ENCODE data around the gene C1S. TPM values are rescaled to one million over a fixed set of nuclear protein-coding genes. Genes with fewer than 3 reads are reported as not detected.

The C1S gene
- total and polyA plus RNA-seq, 9 donors: 56.2 to 94.2 (median 79.4) TPM

DNA sequence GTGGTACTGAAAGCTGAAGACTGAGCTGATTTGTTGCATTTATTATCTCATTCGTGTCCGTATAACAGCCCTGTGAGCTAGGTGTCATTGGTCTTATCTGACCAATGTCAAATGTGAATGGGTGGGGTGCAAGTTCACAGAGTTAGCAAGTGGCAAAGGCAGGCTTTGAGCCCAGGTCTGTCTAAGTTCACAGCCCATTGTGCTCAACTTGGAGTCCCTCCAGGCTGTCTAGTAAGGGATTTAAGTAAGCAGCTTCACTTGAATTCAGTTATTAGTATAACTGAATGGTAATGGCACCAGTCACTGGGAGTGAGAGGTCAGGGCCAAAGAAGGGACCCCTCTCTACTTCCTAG is 8.5 kb downstream of the C1S start:
- DNase-seq: no peak
- Histone ChIP-seq H3K27me3 (ENCODE audit: control insufficient read depth, insufficient read depth, low read length) (no peaks in the 10 kb centered on the region), H3K4me1 (ENCODE audit: control insufficient read depth, insufficient read depth, low read length) (no peaks in the 10 kb centered on the region), H3K9me3 (replicated peaks; ENCODE audit: control insufficient read depth, low read depth, low read length) (no peaks in the 10 kb centered on the region), H3K4me3 (ENCODE audit: low read length) (no peak overlapping the region), H3K27ac (ENCODE audit: low read length) (no peak overlapping the region), H3K36me3 (ENCODE audit: control insufficient read depth, insufficient read depth, low read length) (peaks cover 18% of the 10 kb centered on the region)
- 90% methylated on average over 2 of the region's 2 CpGs for WGBS (ENCODE audit: insufficient coverage)

DNA sequence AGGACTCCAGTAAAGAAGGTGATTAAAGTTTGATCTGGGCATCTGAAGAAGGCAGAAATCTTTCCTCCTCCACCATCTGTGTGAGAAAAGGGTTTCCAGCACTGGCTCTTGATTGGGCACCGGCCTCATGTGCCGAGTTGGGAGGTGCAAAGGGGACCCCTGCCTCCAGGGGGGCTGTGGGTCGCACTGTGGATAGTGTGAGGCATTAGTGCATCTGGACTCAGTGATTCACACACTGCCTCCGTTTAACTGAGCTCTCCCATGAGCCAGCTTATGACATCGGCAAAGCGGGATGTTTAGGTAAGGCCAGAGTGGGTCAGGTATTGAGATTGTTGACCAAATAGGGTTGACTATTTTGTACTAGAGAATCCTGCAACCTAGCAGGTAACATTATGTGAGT is 8.9 kb downstream of the C1S start:
- H3K27ac ChIP-seq (ENCODE audit: low read length): no peak overlapping the region
- H3K4me1 ChIP-seq (ENCODE audit: control insufficient read depth, insufficient read depth, low read length): no peaks in the 10 kb centered on the region
- H3K36me3 ChIP-seq (ENCODE audit: control insufficient read depth, insufficient read depth, low read length): peaks cover 18% of the 10 kb centered on the region
- H3K4me3 ChIP-seq (ENCODE audit: low read length): no peak overlapping the region
- whole genome bisulfite sequencing (ENCODE audit: insufficient coverage): 85% methylated on average over 6 of the region's 6 CpGs
- H3K27me3 ChIP-seq (ENCODE audit: control insufficient read depth, insufficient read depth, low read length): no peaks in the 10 kb centered on the region
- no peak for DNase-seq
- no peaks in the 10 kb centered on the region for H3K9me3 ChIP-seq (replicated peaks; ENCODE audit: control insufficient read depth, low read depth, low read length)

DNA sequence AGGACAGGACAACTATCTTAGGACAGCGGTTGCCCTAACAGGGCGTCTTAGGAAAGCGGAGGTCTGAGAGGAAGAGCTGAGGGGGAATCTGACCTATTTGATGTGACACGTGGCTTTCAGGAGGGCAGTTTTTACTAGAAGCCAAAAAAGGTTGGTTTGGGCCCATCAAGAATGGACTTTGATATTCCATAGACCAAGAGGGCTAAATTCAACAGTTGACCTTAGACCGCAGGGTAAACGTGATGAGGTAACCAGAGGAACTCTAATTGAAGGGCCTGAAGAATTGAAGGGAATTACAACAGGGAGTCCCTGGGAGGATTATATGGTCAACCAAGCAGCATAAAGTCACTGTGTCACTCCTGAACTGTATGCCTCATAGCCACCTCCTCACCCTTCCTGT is 11.5 kb downstream of the C1S start:
- H3K36me3 ChIP-seq (ENCODE audit: control insufficient read depth, insufficient read depth, low read length): peaks cover 10% of the 10 kb centered on the region

DNA sequence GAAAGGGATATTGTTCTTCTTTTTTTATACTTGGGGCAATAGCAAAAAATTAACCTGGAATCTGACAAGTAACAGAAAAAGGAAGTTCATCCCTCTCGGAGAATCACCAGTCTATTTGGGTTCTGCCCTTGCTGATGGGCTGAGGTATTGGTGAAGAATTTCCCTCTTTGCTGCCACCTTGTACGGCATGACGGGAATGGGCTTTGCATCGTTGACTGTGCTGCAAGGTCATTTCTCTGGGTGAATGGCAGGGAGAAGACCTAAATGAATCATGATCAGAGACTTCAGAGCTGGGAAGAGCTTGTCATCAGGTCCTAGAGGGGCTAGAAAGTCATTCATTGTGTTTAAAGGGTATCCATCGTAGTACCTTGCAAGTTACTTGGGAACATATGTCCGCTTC is 12.0 kb downstream of the C1S start:
- no peak overlapping the region for H3K4me3 ChIP-seq (ENCODE audit: low read length)
- DNase-seq: no peak
- H3K4me1 ChIP-seq (ENCODE audit: control insufficient read depth, insufficient read depth, low read length): no peaks in the 10 kb centered on the region
- no peaks in the 10 kb centered on the region for H3K9me3 ChIP-seq (replicated peaks; ENCODE audit: control insufficient read depth, low read depth, low read length)
- H3K36me3 ChIP-seq (ENCODE audit: control insufficient read depth, insufficient read depth, low read length): peaks cover 6% of the 10 kb centered on the region
- no peak overlapping the region for H3K27ac ChIP-seq (ENCODE audit: low read length)
- WGBS (ENCODE audit: insufficient coverage): 88% methylated on average over 6 of the region's 6 CpGs
- H3K27me3 ChIP-seq (ENCODE audit: control insufficient read depth, insufficient read depth, low read length): no peaks in the 10 kb centered on the region

More for the DNA sequence above, 11.5 kb downstream of the C1S start:
- Histone ChIP-seq H3K9me3 (replicated peaks; ENCODE audit: control insufficient read depth, low read depth, low read length) (no peaks in the 10 kb centered on the region), H3K27ac (ENCODE audit: low read length) (no peak overlapping the region), H3K4me1 (ENCODE audit: control insufficient read depth, insufficient read depth, low read length) (no peaks in the 10 kb centered on the region), H3K27me3 (ENCODE audit: control insufficient read depth, insufficient read depth, low read length) (no peaks in the 10 kb centered on the region), H3K4me3 (ENCODE audit: low read length) (no peak overlapping the region)
- WGBS (ENCODE audit: insufficient coverage): 79% methylated on average over 4 of the region's 6 CpGs
- no peak for DNase-seq

DNA sequence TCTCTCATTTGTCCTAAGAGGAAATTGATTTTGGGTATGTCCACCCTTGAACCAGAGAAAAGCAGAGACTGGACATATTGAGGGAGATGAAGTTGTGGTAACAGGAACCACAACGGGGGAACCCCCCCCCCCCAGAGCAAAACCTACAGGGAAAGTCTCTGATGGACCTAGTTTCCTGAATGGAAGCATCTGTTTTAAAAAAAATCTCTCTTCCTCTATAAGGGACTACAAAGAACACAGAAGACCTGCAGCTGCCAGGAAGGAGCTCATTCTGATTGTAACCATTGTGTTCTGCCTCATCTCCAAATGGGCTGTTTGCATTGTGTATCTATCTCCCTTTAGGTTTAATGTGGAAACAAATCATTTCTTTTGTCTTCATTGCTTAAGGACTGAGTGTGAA is 13.4 kb downstream of the C1S start:
- no peaks in the 10 kb centered on the region for H3K27me3 ChIP-seq (ENCODE audit: control insufficient read depth, insufficient read depth, low read length)
- no peaks in the 10 kb centered on the region for H3K4me1 ChIP-seq (ENCODE audit: control insufficient read depth, insufficient read depth, low read length)
- DNase-seq: peak; percentile 45
- H3K36me3 ChIP-seq (ENCODE audit: control insufficient read depth, insufficient read depth, low read length): peaks cover 2% of the 10 kb centered on the region
- WGBS (ENCODE audit: insufficient coverage): no CpG with 5 or more reads among the region's 1 CpG
- no peak overlapping the region for H3K4me3 ChIP-seq (ENCODE audit: low read length)
- no peaks in the 10 kb centered on the region for H3K9me3 ChIP-seq (replicated peaks; ENCODE audit: control insufficient read depth, low read depth, low read length)
- H3K27ac ChIP-seq (ENCODE audit: low read length): no peak overlapping the region

DNA sequence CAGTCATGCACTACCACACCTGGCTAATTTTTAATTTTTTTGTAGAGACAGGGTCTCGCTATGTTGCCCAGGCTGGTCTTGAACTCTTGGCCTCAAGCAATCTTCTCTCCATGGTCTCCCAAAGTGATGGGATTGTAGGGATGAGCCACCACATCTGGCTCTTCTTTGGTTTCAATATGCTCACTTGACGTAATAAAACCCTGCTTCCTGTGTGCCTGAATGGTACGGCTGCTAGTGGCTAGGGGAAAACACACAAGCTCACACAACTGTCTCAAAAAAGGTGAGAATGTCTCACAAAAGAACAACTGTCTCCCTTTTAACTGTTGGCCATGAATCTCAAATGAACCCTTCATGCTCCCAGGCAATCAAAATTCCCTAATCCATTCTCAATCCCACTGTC is 15.0 kb downstream of the C1S start:
- 29% methylated on average over 2 of the region's 3 CpGs for WGBS (ENCODE audit: insufficient coverage)
- DNase-seq: no peak
- Histone ChIP-seq H3K4me1 (ENCODE audit: control insufficient read depth, insufficient read depth, low read length) (no peaks in the 10 kb centered on the region), H3K27ac (ENCODE audit: low read length) (no peak overlapping the region), H3K4me3 (ENCODE audit: low read length) (no peak overlapping the region), H3K27me3 (ENCODE audit: control insufficient read depth, insufficient read depth, low read length) (no peaks in the 10 kb centered on the region), H3K36me3 (ENCODE audit: control insufficient read depth, insufficient read depth, low read length) (no peaks in the 10 kb centered on the region), H3K9me3 (replicated peaks; ENCODE audit: control insufficient read depth, low read depth, low read length) (no peaks in the 10 kb centered on the region)

DNA sequence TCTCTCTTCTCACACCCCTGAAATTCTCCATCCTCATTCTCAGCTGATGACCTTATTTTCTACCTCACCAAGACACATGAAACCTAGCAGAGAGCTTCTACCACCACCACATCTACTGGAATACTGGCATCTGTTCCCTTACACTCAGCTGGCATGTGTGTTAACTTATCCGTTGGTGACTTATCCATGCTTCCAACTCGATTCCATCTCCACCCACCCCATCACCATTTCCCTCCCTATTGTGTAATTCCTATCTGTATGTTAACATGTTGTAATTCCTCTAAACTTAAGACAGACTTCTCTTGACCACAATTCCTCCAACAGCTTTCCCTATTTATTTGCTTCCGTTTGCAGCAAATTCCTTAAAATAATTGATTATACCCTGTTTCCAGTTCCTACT is 15.4 kb downstream of the C1S start:
- Histone ChIP-seq H3K36me3 (ENCODE audit: control insufficient read depth, insufficient read depth, low read length) (no peaks in the 10 kb centered on the region), H3K9me3 (replicated peaks; ENCODE audit: control insufficient read depth, low read depth, low read length) (no peaks in the 10 kb centered on the region), H3K27ac (ENCODE audit: low read length) (no peak overlapping the region), H3K27me3 (ENCODE audit: control insufficient read depth, insufficient read depth, low read length) (no peaks in the 10 kb centered on the region), H3K4me3 (ENCODE audit: low read length) (no peak overlapping the region), H3K4me1 (ENCODE audit: control insufficient read depth, insufficient read depth, low read length) (no peaks in the 10 kb centered on the region)
- DNase-seq: no peak
- WGBS (ENCODE audit: insufficient coverage): 59% methylated on average over 1 of the region's 3 CpGs

DNA sequence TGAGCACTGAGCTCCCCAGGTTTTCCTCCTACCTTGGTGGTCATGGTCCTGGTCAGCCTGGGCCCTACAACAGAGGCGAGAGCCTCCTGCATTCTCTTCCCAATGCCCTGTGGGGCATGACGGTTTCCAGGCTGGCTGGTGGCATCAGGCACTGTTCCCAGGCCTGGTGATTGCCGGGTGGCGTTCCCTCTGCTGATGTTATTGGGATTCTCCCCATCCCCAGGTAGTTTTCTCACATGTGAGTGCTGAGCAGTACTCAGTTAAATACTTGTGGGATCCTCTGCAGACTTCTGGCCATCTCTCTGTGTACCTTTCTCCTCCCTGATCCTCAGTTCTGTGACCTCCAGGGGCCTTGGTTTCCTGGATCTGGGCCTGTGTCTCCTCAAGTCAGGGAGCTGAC is 16.0 kb downstream of the C1S start:
- Histone ChIP-seq H3K4me3 (ENCODE audit: low read length) (no peak overlapping the region), H3K36me3 (ENCODE audit: control insufficient read depth, insufficient read depth, low read length) (no peaks in the 10 kb centered on the region), H3K27me3 (ENCODE audit: control insufficient read depth, insufficient read depth, low read length) (no peaks in the 10 kb centered on the region), H3K4me1 (ENCODE audit: control insufficient read depth, insufficient read depth, low read length) (no peaks in the 10 kb centered on the region), H3K27ac (ENCODE audit: low read length) (no peak overlapping the region), H3K9me3 (replicated peaks; ENCODE audit: control insufficient read depth, low read depth, low read length) (no peaks in the 10 kb centered on the region)
- WGBS (ENCODE audit: insufficient coverage): 90% methylated on average over 1 of the region's 4 CpGs
- no peak for DNase-seq

DNA sequence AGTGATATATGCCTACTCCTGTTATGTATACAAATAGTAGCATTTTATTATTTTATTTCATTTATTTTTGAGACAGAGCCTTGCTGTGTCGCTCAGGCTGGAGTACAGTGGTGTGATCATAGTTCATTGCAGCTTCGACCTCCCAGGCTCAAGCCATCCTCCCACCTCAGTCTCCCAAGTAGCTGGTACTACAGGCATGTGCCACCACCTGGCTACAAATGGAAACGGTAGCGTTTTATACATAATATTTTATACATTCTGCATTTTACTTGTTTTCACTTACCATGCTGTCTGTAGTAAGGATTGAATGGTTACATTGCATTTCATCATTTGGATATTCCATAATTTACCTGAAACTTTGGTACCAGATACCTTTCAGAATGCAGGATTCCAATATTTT is 17.6 kb downstream of the C1S start:
- no CpG with 5 or more reads among the region's 4 CpGs for WGBS (ENCODE audit: insufficient coverage)
- H3K36me3 ChIP-seq (ENCODE audit: control insufficient read depth, insufficient read depth, low read length): peaks cover 1% of the 10 kb centered on the region
- no peak for DNase-seq

DNA sequence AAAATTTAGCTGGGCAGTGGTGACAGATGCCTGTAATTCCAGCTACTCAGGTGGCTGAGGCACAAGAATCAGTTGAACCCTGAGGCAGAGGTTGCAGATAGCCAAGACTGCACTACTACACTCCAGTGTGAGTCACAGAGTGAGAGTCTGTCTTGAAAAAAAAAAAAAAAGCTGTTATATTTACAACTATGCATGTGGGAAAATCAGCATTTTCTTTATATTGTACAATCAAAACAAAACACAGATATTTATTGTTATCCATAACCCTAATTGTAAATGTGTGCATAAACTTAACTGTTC is 19.3 kb downstream of the C1S start:
- no peak overlapping the region for H3K4me3 ChIP-seq (ENCODE audit: low read length)
- H3K4me1 ChIP-seq (ENCODE audit: control insufficient read depth, insufficient read depth, low read length): no peaks in the 10 kb centered on the region
- no peak for DNase-seq
- H3K27me3 ChIP-seq (ENCODE audit: control insufficient read depth, insufficient read depth, low read length): no peaks in the 10 kb centered on the region
- no peak overlapping the region for H3K27ac ChIP-seq (ENCODE audit: low read length)
- H3K9me3 ChIP-seq (replicated peaks; ENCODE audit: control insufficient read depth, low read depth, low read length): no peaks in the 10 kb centered on the region
- peaks cover 8% of the 10 kb centered on the region for H3K36me3 ChIP-seq (ENCODE audit: control insufficient read depth, insufficient read depth, low read length)

More for the DNA sequence above, 17.6 kb downstream of the C1S start:
- no peaks in the 10 kb centered on the region for H3K9me3 ChIP-seq (replicated peaks; ENCODE audit: control insufficient read depth, low read depth, low read length)
- H3K4me1 ChIP-seq (ENCODE audit: control insufficient read depth, insufficient read depth, low read length): no peaks in the 10 kb centered on the region
- no peak overlapping the region for H3K4me3 ChIP-seq (ENCODE audit: low read length)
- no peak overlapping the region for H3K27ac ChIP-seq (ENCODE audit: low read length)
- H3K27me3 ChIP-seq (ENCODE audit: control insufficient read depth, insufficient read depth, low read length): no peaks in the 10 kb centered on the region

DNA sequence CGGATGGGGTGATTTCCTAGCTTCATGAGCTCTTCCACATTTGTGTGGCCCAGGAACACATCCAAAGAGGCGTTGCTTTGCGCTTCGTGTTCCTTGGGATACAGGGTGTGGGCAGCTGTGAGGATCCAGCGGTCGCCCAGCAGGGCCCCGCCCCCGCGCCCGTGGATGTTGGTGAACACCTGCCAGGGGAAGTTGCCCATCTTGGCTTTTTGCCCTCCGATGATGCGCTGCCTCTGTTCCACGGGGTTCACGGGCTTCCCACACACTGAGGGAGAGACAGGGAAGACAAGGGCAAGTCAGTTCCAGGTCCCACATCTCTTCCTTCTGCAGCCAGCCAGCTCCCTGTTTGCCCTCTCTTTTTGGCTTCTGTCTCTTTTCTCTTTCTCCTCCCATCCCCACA is 20.5 kb downstream of the C1S start:
- H3K27me3 ChIP-seq (ENCODE audit: control insufficient read depth, insufficient read depth, low read length): no peaks in the 10 kb centered on the region
- DNase-seq: no peak
- H3K9me3 ChIP-seq (replicated peaks; ENCODE audit: control insufficient read depth, low read depth, low read length): no peaks in the 10 kb centered on the region
- WGBS (ENCODE audit: insufficient coverage): 72% methylated on average over 13 of the region's 14 CpGs
- no peak overlapping the region for H3K4me3 ChIP-seq (ENCODE audit: low read length)
- H3K4me1 ChIP-seq (ENCODE audit: control insufficient read depth, insufficient read depth, low read length): no peaks in the 10 kb centered on the region
- peaks cover 19% of the 10 kb centered on the region for H3K36me3 ChIP-seq (ENCODE audit: control insufficient read depth, insufficient read depth, low read length)
- H3K27ac ChIP-seq (ENCODE audit: low read length): no peak overlapping the region
